Smooth muscle cell (in vitro differentiated cells): Measurements from ENCODE around the gene RNF186. TPM values are rescaled to one million over a fixed set of nuclear protein-coding genes. Genes with fewer than 3 reads are reported as not detected.
"Not testable (repeated sequence)": the region's sequence is repeated elsewhere in the genome, so short reads cannot be mapped to it uniquely, and the experiment has no call there.

ENCODE experiments used
- DNase-seq: peaks from one replicate; lab custom pipeline; 2025; ENCODE audit not compliant: unreplicated experiment; lab: John Stamatoyannopoulos, UW
- H2AFZ ChIP-seq: fragments of 200-600 bp; sonication (generic); 2 replicates; pipeline ENCODE4 v1.6.0; 2016; ENCODE audit warnings: antibody characterized with exemption, low read depth, mild to moderate bottlenecking
- H3F3A ChIP-seq: fragments of 200-600 bp; sonication (generic); 2 replicates; pipeline ENCODE4 v1.6.0; 2017; ENCODE audit warnings: antibody characterized with exemption, low read depth
- H3K27ac ChIP-seq: fragments of 200-600 bp; sonication (generic); 2 replicates; pipeline ENCODE4 v1.5.1; 2016; ENCODE audit warnings: low read depth, mild to moderate bottlenecking
- H3K27me3 ChIP-seq: fragments of 200-600 bp; sonication (generic); 2 replicates; pipeline ENCODE4 v1.6.1; 2016; ENCODE audit warnings: low read depth, mild to moderate bottlenecking
- H3K36me3 ChIP-seq: fragments of 200-600 bp; sonication (generic); 2 replicates; pipeline ENCODE4 v1.5.1; 2016; ENCODE audit warnings: low read depth
- H3K4me1 ChIP-seq: fragments of 200-600 bp; sonication (generic); 2 replicates; pipeline ENCODE4 v1.5.1; 2016; ENCODE audit warnings: low read depth
- H3K4me2 ChIP-seq: fragments of 200-600 bp; sonication (generic); 2 replicates; pipeline ENCODE4 v1.6.0; 2016; ENCODE audit warnings: mild to moderate bottlenecking
- H3K4me3 ChIP-seq: fragments of 200-600 bp; sonication (generic); 2 replicates; pipeline ENCODE4 v1.5.1; 2016; ENCODE audit warnings: mild to moderate bottlenecking
- H3K79me2 ChIP-seq: fragments of 200-600 bp; sonication (generic); 2 replicates; pipeline ENCODE4 v1.6.0; 2016; ENCODE audit warnings: low read depth, mild to moderate bottlenecking
- H3K9ac ChIP-seq: fragments of 200-600 bp; sonication (generic); 2 replicates; pipeline ENCODE4 v1.6.0; 2016; ENCODE audit warnings: low read depth
- H3K9me3 ChIP-seq: fragments of 200-600 bp; sonication (generic); replicated peaks from 2 replicates; pipeline ENCODE4 v1.5.1; 2016; ENCODE audit warnings: low read depth
- H4K20me1 ChIP-seq: fragments of 200-600 bp; sonication (generic); 2 replicates; pipeline ENCODE4 v1.6.0; 2016; ENCODE audit warnings: low read depth
- WGBS: methylation state at CpG from one replicate; pipeline ENCODE4 v1.1.7; 2016; ENCODE audit warnings: low lambda C conversion rate; 5-methylcytosine and 5-hydroxymethylcytosine counted together
- polyA plus RNA-seq: library from polyadenylated mRNA; unstranded; fragments of >200 nt; fragmentation: Nextera tagmentation; extraction: Ambion mirVana; gene quantifications from 2 replicates; pipeline ENCODE4 v1.2.1, GENCODE V29; 2016
- total RNA-seq: library from RNA; depleted of rRNA; stranded (reverse); fragments of >200 nt; gene quantifications from 2 replicates; pipeline ENCODE4 v1.2.3, GENCODE V29; 2014
- TF ChIP-seq, protein P1 (sequence below): fragments of 200-600 bp; sonication (generic); IDR thresholded peaks from 2 replicates; pipeline ENCODE4 v1.5.1; 2017; ENCODE audit warnings: borderline replicate concordance, mild to moderate bottlenecking, antibody characterized with exemption; ENCODE audit not compliant: insufficient read depth, poor library complexity, severe bottlenecking

RNF186 gene
- total and polyA plus RNA-seq, 2 experiments from 2014 or later = not detected

DNA sequence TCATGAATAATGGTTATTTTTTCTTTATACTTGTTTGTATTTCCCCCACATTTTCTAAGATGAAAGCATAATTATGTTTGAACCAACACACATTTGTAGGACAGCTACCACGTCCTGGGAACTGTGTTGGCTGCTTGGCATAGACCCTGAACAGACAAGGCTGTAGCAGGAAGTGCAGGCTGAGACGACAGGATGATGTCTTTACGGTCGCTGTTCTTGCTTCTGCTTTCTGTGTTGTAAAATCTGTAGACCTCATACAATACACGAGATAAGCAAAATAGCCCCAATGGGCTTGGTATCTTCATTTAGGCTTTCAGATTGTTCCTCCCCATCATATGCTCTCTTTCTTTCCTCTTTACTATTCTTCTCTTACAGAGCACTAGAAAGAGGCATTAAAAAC lies 43.8 kb upstream of the RNF186 start:
- Histone ChIP-seq H3F3A (no peaks in the 10 kb centered on the region), H4K20me1 (no peaks in the 10 kb centered on the region), H3K4me1 (no peaks in the 10 kb centered on the region), H3K27me3 (no peaks in the 10 kb centered on the region), H3K4me3 (no peak overlapping the region), H3K79me2 (no peaks in the 10 kb centered on the region), H3K4me2 (no peak overlapping the region), H3K36me3 (no peaks in the 10 kb centered on the region), H3K9ac (no peak overlapping the region), H2AFZ (no peak overlapping the region), H3K27ac (no peak overlapping the region), H3K9me3 (no peaks in the 10 kb centered on the region)
- TF ChIP-seq, protein P1, sequence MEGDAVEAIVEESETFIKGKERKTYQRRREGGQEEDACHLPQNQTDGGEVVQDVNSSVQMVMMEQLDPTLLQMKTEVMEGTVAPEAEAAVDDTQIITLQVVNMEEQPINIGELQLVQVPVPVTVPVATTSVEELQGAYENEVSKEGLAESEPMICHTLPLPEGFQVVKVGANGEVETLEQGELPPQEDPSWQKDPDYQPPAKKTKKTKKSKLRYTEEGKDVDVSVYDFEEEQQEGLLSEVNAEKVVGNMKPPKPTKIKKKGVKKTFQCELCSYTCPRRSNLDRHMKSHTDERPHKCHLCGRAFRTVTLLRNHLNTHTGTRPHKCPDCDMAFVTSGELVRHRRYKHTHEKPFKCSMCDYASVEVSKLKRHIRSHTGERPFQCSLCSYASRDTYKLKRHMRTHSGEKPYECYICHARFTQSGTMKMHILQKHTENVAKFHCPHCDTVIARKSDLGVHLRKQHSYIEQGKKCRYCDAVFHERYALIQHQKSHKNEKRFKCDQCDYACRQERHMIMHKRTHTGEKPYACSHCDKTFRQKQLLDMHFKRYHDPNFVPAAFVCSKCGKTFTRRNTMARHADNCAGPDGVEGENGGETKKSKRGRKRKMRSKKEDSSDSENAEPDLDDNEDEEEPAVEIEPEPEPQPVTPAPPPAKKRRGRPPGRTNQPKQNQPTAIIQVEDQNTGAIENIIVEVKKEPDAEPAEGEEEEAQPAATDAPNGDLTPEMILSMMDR = no peak
- DNase-seq = no peak
- 19% methylated on average over 5 of the region's 5 CpGs for WGBS

DNA sequence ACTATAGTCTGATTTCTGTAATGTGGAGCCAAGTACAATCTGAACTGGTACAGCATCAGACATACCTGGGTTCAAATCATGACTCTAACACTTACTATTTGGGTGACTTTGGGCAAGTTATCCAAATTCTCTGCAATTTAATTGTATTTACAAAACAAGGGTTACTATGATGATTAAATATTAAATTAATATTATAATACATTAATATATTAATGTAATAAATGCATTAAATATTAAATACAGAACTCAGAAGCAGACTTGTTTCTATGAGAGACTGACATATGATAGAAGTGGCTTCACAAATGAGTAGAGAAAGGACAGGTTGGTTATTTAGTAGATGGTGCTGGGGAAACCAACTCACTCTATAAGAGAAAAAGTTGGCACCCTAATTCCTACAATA lies 39.8 kb upstream of the RNF186 start:
- DNase-seq = no peak
- Histone ChIP-seq H2AFZ (no peak overlapping the region), H3K27me3 (no peaks in the 10 kb centered on the region), H3K4me3 (no peak overlapping the region), H3F3A (no peaks in the 10 kb centered on the region), H3K27ac (no peak overlapping the region), H3K4me2 (no peak overlapping the region), H4K20me1 (no peaks in the 10 kb centered on the region), H3K4me1 (no peaks in the 10 kb centered on the region), H3K79me2 (no peaks in the 10 kb centered on the region), H3K9me3 (no peaks in the 10 kb centered on the region), H3K9ac (no peak overlapping the region), H3K36me3 (no peaks in the 10 kb centered on the region)
- TF ChIP-seq, protein P1 = no peak

DNA sequence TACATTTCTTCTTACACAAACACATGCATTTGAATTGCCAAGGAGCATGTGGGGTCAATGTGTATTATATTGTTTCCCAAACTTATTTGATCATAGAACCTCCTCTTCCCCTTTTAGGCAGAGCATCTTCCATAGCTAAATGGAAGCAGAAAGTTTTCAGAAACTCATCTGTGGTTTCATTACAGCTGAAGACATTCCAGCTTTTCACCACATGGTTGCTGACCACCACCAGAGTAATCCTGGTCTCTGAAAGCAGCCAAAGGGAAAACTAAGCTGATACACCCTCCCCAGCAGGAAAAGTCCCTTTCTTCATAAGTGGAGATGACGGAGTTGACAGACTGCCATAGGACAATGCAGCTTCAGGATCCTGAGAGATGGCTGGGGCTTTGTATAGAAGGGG lies 37.0 kb upstream of the RNF186 start:
- H3K9me3 ChIP-seq = no peaks in the 10 kb centered on the region
- TF ChIP-seq, protein P1 = no peak
- peaks cover 3% of the 10 kb centered on the region for H3K27me3 ChIP-seq
- H3K4me1 ChIP-seq = no peaks in the 10 kb centered on the region
- H3K9ac ChIP-seq = no peak overlapping the region
- no peak for DNase-seq
- H3K36me3 ChIP-seq = no peaks in the 10 kb centered on the region
- H3K27ac ChIP-seq = no peak overlapping the region
- no peak overlapping the region for H3K4me2 ChIP-seq
- no peak overlapping the region for H3K4me3 ChIP-seq
- no peak overlapping the region for H2AFZ ChIP-seq
- no peaks in the 10 kb centered on the region for H4K20me1 ChIP-seq
- 39% methylated on average over 1 of the region's 1 CpG for WGBS
- no peaks in the 10 kb centered on the region for H3K79me2 ChIP-seq
- H3F3A ChIP-seq = no peaks in the 10 kb centered on the region

DNA sequence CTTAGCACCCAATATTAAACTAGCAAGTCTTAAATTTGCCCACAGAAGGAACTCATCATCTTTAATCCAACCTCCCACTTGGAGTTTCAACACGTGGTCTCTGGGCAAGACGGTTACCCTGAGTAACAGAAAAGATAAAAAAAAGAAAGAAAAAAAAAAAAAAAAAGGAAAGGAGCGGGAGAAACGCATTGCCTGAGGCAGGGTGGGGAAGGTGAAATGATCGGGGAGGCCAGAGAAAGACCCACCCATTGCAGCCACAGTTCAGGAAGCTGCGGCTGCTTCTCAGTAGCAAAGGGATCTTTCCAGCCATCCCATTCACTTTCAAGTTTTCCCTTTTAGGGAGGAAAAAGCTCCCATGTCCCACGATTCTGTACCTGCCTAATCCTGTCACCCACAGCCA lies 35.1 kb upstream of the RNF186 start:
- no peak overlapping the region for H3K9ac ChIP-seq
- H3K27ac ChIP-seq = no peak overlapping the region
- H3K36me3 ChIP-seq = no peaks in the 10 kb centered on the region
- no peaks in the 10 kb centered on the region for H3F3A ChIP-seq
- H3K4me3 ChIP-seq = no peak overlapping the region
- no peak for DNase-seq
- H3K79me2 ChIP-seq = no peaks in the 10 kb centered on the region
- WGBS = 27% methylated on average over 7 of the region's 7 CpGs
- H3K4me2 ChIP-seq = no peak overlapping the region
- no peaks in the 10 kb centered on the region for H4K20me1 ChIP-seq
- H2AFZ ChIP-seq = no peak overlapping the region
- TF ChIP-seq, protein P1 = no peak
- peaks cover 5% of the 10 kb centered on the region for H3K27me3 ChIP-seq
- H3K4me1 ChIP-seq = no peaks in the 10 kb centered on the region
- no peaks in the 10 kb centered on the region for H3K9me3 ChIP-seq

DNA sequence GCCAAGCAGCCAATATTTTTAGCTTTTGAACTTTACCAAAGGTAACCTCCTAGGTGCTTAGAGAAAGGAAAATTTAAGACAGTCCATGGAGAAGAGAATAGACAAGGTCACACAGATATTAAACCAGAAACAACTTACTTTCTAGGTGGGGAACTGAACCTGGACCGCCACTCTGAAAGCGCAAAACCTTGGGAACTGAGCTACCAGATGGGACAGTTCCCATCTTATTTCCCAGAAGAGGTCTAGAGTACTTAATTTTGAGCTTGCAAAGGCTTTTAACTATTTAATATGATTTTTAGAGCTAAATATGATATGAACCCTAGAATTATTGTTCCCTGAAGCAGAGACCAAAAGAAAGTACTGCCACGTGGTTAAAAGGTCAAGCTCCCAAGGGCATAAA lies 34.2 kb upstream of the RNF186 start:
- H2AFZ ChIP-seq, H3K36me3 ChIP-seq, H3K9ac ChIP-seq, H3K27ac ChIP-seq, H3K9me3 ChIP-seq, H3K4me1 ChIP-seq, H3K27me3 ChIP-seq, H3F3A ChIP-seq, H4K20me1 ChIP-seq, H3K4me2 ChIP-seq, DNase-seq, H3K4me3 ChIP-seq, H3K79me2 ChIP-seq: not testable (repeated sequence)
- WGBS = 94% methylated on average over 3 of the region's 3 CpGs

DNA sequence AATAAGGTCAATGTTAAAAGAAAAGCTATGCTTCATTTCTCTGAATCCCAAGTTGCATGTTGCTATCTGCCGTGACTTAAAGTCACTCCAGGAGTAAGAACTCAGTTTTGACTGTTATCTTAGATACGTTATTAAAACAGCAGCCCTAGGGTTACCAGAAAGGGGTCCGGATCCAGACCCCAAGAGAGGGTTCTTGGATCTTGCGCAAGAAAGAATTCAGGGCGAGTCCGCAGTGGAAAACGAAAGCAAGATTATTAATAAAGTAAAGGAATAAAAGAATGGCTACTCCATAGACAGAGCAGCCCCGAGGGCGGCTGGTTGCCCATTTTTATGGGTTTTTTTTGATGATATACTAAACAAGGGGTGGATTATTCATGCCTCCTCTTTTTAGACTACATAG lies 32.3 kb upstream of the RNF186 start:
- 95% methylated on average over 9 of the region's 9 CpGs for WGBS
- H2AFZ ChIP-seq, DNase-seq, H3K4me2 ChIP-seq, H3F3A ChIP-seq, H3K27ac ChIP-seq, H3K36me3 ChIP-seq, H3K4me1 ChIP-seq, H3K9ac ChIP-seq, H3K4me3 ChIP-seq, H4K20me1 ChIP-seq, H3K27me3 ChIP-seq, H3K9me3 ChIP-seq, H3K79me2 ChIP-seq: not testable (repeated sequence)
